RWPE2 (cell line): Measurements from ENCODE around the gene NR2F1-AS1.

Source experiments
- ATAC-seq: fragments of 200-7000 bp; cut with Tn5 transposase; 3 replicates; pipeline ENCODE4 v1.9.1; 2021; ENCODE audit warnings: low read depth
- DNase-seq: peaks from one replicate; pipeline ENCODE4 v3.0.0-alpha.2; 2020; ENCODE audit warnings: low spot score
- H3K27ac ChIP-seq: fragments of 450-650 bp; 2 replicates; pipeline ENCODE4 v1.5.1; 2017; ENCODE audit warnings: mild to moderate bottlenecking; ENCODE audit not compliant: poor library complexity, severe bottlenecking
- H3K27me3 ChIP-seq: fragments of 250-450 bp; sonication (Bioruptor Pico); 2 replicates; pipeline ENCODE4 v1.5.1; 2021; ENCODE audit warnings: mild to moderate bottlenecking, moderate library complexity; ENCODE audit not compliant: insufficient read depth, poor library complexity, severe bottlenecking
- H3K36me3 ChIP-seq: fragments of 250-450 bp; sonication (Bioruptor Pico); 2 replicates; pipeline ENCODE4 v1.5.1; 2020; ENCODE audit warnings: low read depth, mild to moderate bottlenecking, moderate library complexity
- H3K4me1 ChIP-seq: fragments of 250-450 bp; sonication (Bioruptor Pico); 2 replicates; pipeline ENCODE4 v1.5.1; 2021; ENCODE audit warnings: mild to moderate bottlenecking, moderate library complexity; ENCODE audit not compliant: insufficient read depth, poor library complexity, severe bottlenecking
- H3K4me3 ChIP-seq: fragments of 250-450 bp; sonication (Bioruptor Pico); 2 replicates; pipeline ENCODE4 v1.5.1; 2021; ENCODE audit warnings: mild to moderate bottlenecking, moderate library complexity; ENCODE audit not compliant: severe bottlenecking
- H3K9me3 ChIP-seq: fragments of 250-450 bp; sonication (Bioruptor Pico); 2 replicates; pipeline ENCODE4 v1.5.1; 2021; ENCODE audit warnings: mild to moderate bottlenecking, moderate library complexity; ENCODE audit not compliant: severe bottlenecking
- TF ChIP-seq, protein P1 (sequence below): fragments of 450-650 bp; IDR thresholded peaks from one replicate; pipeline ENCODE4 v1.5.1; 2017; ENCODE audit warnings: mild to moderate bottlenecking, moderate library complexity; ENCODE audit not compliant: poor library complexity, severe bottlenecking

Gene NR2F1-AS1

GRCh38 chr5:93603078-93603792 lies 22.2 kb upstream of the NR2F1-AS1 start:
- no peaks in the 10 kb centered on the region for H3K36me3 ChIP-seq
- no peak overlapping the region for H3K4me3 ChIP-seq
- ATAC-seq, result no peak
- H3K27ac ChIP-seq, result no peak overlapping the region
- no peak for DNase-seq
- no peaks in the 10 kb centered on the region for H3K9me3 ChIP-seq
- H3K4me1 ChIP-seq, result no peaks in the 10 kb centered on the region
- H3K27me3 ChIP-seq, result peaks cover 66% of the 10 kb centered on the region
- TF ChIP-seq, protein P1, sequence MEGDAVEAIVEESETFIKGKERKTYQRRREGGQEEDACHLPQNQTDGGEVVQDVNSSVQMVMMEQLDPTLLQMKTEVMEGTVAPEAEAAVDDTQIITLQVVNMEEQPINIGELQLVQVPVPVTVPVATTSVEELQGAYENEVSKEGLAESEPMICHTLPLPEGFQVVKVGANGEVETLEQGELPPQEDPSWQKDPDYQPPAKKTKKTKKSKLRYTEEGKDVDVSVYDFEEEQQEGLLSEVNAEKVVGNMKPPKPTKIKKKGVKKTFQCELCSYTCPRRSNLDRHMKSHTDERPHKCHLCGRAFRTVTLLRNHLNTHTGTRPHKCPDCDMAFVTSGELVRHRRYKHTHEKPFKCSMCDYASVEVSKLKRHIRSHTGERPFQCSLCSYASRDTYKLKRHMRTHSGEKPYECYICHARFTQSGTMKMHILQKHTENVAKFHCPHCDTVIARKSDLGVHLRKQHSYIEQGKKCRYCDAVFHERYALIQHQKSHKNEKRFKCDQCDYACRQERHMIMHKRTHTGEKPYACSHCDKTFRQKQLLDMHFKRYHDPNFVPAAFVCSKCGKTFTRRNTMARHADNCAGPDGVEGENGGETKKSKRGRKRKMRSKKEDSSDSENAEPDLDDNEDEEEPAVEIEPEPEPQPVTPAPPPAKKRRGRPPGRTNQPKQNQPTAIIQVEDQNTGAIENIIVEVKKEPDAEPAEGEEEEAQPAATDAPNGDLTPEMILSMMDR, result no peak

DNA sequence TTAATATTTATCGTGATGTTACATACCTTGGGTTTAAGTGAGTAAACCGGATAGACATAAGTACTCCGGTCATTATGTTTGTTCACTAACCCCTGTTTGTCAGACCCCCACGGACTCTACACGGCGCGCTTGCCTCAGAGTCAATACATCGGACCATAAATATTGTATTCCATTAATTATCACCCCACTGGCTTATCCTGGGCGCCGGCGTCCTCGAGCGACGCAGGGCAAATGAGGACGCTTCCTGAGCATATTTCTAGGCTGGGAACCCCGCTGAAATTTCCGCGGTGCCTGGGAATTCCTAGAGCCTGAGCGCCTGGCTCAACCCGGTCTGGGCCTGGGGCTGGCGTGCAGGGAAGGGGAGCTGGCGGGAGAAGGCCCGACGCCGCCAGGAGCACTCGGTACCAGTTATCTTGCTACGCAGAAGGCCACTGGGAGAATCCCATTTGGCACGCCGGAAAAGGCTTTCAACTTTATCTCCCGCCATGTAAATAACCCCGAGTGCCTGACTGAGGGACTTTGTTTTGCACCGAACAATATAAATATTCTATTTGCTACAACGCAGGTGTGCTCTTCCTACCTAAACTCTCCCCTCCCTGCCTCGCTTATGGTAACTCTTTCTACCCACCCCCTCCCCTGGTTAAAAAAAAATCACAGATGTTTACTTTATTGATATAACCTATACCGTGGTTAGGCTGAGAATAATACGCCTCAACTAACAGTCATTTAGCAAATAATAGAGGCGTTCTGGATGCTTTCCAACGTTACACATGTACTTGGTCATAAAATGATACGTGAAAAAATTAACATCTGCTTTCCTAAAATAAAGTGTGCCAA lies 21.4 kb upstream of the NR2F1-AS1 start:
- DNase-seq (no peak), ATAC-seq (no peak; the same call in 2 of the 3 replicates)
- Histone ChIP-seq H3K9me3 (no peaks in the 10 kb centered on the region), H3K4me3 (no peak overlapping the region), H3K27me3 (peaks cover 58% of the 10 kb centered on the region), H3K36me3 (no peaks in the 10 kb centered on the region), H3K4me1 (no peaks in the 10 kb centered on the region), H3K27ac (no peak overlapping the region)
- TF ChIP-seq, protein P1, result no peak

DNA sequence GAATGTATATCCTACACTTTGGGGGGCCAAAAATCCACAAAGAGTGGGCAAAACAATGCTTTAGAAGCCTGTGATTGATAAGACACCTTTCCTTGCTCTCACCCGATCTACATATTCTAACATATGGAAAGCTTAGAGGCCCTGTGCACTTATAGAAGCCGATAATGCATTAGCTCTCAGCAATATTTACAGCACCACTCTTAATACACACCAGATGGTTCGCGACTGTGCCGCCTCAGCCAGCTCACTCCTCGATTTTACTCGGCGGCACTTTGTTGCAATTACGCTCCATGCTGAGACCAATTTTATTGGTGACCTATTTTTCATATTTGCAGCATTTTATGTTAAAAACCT lies 20.8 kb upstream of the NR2F1-AS1 start:
- H3K4me3 ChIP-seq, result no peak overlapping the region
- no peaks in the 10 kb centered on the region for H3K4me1 ChIP-seq
- no peak overlapping the region for H3K27ac ChIP-seq
- DNase-seq (no peak), ATAC-seq (no peak)
- TF ChIP-seq, protein P1, result no peak
- H3K9me3 ChIP-seq, result no peaks in the 10 kb centered on the region
- no peaks in the 10 kb centered on the region for H3K36me3 ChIP-seq
- peaks cover 51% of the 10 kb centered on the region for H3K27me3 ChIP-seq

- no peaks in the 10 kb centered on the region for H3K4me1 ChIP-seq
- H3K4me3 ChIP-seq, result no peak overlapping the region
- DNase-seq (no peak), ATAC-seq (no peak)
- no peaks in the 10 kb centered on the region for H3K9me3 ChIP-seq
- no peaks in the 10 kb centered on the region for H3K36me3 ChIP-seq
- H3K27me3 ChIP-seq, result peaks cover 46% of the 10 kb centered on the region
- TF ChIP-seq, protein P1, result no peak
- H3K27ac ChIP-seq, result no peak overlapping the region
Measured at GRCh38 chr5:93601071-93601801, 20.2 kb upstream of the NR2F1-AS1 start.
